Suprapubic skin (tissue), 4 donors: ENCODE results near the gene MBP. TPM values are rescaled to one million over a fixed set of nuclear protein-coding genes. Genes with fewer than 3 reads are reported as not detected.

Experiments
- DNase-seq, 2 donors: peaks; one replicate each; pipeline ENCODE4 v3.0.0-alpha.2; 2019; ENCODE audit warnings: low spot score in 2 of 2
- H3K27ac ChIP-seq: fragments of 200-600 bp; sonication (generic); one replicate; pipeline ENCODE4 v1.5.1; 2019
- H3K27me3 ChIP-seq: fragments of 200-600 bp; sonication (generic); one replicate; pipeline ENCODE4 v1.5.1; 2019
- H3K36me3 ChIP-seq: fragments of 200-600 bp; sonication (generic); one replicate; pipeline ENCODE4 v1.5.1; 2019
- H3K4me1 ChIP-seq: fragments of 200-600 bp; sonication (generic); one replicate; pipeline ENCODE4 v1.5.1; 2019
- H3K4me3 ChIP-seq: fragments of 200-600 bp; sonication (generic); one replicate; pipeline ENCODE4 v1.5.1; 2019; ENCODE audit warnings: mild to moderate bottlenecking
- H3K9me3 ChIP-seq: fragments of 200-600 bp; sonication (generic); one replicate; pipeline ENCODE4 v1.5.1; 2019
- EP300 ChIP-seq: sonication (generic); formaldehyde crosslinking; IDR thresholded peaks from one replicate; pipeline ENCODE4 v1.6.1; 2017; ENCODE audit warnings: antibody characterized with exemption
- POLR2A ChIP-seq, 2 donors: fragments of 450-650 bp; IDR thresholded peaks; one replicate each; pipeline ENCODE4 v1.6.1; 2017; ENCODE audit warnings: antibody characterized with exemption in 2 of 2, mild to moderate bottlenecking in 2 of 2, moderate library complexity in 2 of 2
- POLR2AphosphoS5 ChIP-seq, 3 donors: sonication (generic); formaldehyde crosslinking; IDR thresholded peaks; one replicate each; pipeline ENCODE4 v1.6.1; 2017; ENCODE audit warnings: antibody characterized with exemption in 3 of 3
- WGBS: methylation state at CpG from one replicate; pipeline ENCODE4 v1.1.5; 2018; 5-methylcytosine and 5-hydroxymethylcytosine counted together
- total RNA-seq, 4 donors: library from RNA; depleted of rRNA; stranded (reverse); fragments of >200 nt; gene quantifications; one replicate each; pipeline ENCODE4 v1.1.0, GENCODE V29; 2016
- TF ChIP-seq, protein P1 (sequence below), 2 donors: fragments of 200-600 bp in 1 of 2; fragments of 450-650 bp in 1 of 2; sonication (generic) in 1 of 2; IDR thresholded peaks; one replicate each; pipeline ENCODE4 v1.5.1; 2016 to 2019; ENCODE audit warnings: antibody characterized with exemption in 2 of 2, mild to moderate bottlenecking in 1 of 2, moderate library complexity in 1 of 2

MBP gene
- total RNA-seq, 4 donors from 2014 or later = 37.0 to 100 (median 69.3) TPM

- DNase-seq = no peak
- Histone ChIP-seq H3K4me3 (no peak overlapping the region), H3K27me3 (no peaks in the 10 kb centered on the region), H3K4me1 (peaks cover 37% of the 10 kb centered on the region), H3K9me3 (no peaks in the 10 kb centered on the region), H3K27ac (peak overlapping the region; percentile 75), H3K36me3 (peaks cover 20% of the 10 kb centered on the region)
- 80% methylated on average over 12 of the region's 12 CpGs for WGBS
- TF ChIP-seq, protein P1, sequence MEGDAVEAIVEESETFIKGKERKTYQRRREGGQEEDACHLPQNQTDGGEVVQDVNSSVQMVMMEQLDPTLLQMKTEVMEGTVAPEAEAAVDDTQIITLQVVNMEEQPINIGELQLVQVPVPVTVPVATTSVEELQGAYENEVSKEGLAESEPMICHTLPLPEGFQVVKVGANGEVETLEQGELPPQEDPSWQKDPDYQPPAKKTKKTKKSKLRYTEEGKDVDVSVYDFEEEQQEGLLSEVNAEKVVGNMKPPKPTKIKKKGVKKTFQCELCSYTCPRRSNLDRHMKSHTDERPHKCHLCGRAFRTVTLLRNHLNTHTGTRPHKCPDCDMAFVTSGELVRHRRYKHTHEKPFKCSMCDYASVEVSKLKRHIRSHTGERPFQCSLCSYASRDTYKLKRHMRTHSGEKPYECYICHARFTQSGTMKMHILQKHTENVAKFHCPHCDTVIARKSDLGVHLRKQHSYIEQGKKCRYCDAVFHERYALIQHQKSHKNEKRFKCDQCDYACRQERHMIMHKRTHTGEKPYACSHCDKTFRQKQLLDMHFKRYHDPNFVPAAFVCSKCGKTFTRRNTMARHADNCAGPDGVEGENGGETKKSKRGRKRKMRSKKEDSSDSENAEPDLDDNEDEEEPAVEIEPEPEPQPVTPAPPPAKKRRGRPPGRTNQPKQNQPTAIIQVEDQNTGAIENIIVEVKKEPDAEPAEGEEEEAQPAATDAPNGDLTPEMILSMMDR (IDR thresholded peaks at IDR 0.05) = no peak
- no peak for TF ChIP-seq POLR2A (IDR thresholded peaks at IDR 0.05)
- TF ChIP-seq EP300 = no peak
- TF ChIP-seq POLR2AphosphoS5 (IDR thresholded peaks at IDR 0.05) = no peak
Measured at GRCh38 chr18:77062518-77063003, 70.0 kb downstream of the MBP start.

GRCh38 chr18:77061946-77062517, 70.6 kb downstream of the MBP start:
- Histone ChIP-seq H3K9me3 (no peaks in the 10 kb centered on the region), H3K4me1 (peaks cover 32% of the 10 kb centered on the region), H3K27ac (peak overlapping the region; percentile 39), H3K36me3 (peaks cover 20% of the 10 kb centered on the region), H3K4me3 (no peak overlapping the region), H3K27me3 (no peaks in the 10 kb centered on the region)
- WGBS = 76% methylated on average over 15 of the region's 15 CpGs
- TF ChIP-seq POLR2A (IDR thresholded peaks at IDR 0.05) (no peak), POLR2AphosphoS5 (IDR thresholded peaks at IDR 0.05) (no peak), EP300 (no peak)
- TF ChIP-seq, protein P1 (IDR thresholded peaks at IDR 0.05) = no peak
- DNase-seq = no peak

- DNase-seq = no peak
- H3K4me1 ChIP-seq = peaks cover 32% of the 10 kb centered on the region
- peak overlapping the region; percentile 39 for H3K27ac ChIP-seq
Measured at GRCh38 chr18:77061281-77061945, 71.2 kb downstream of the MBP start.

DNA sequence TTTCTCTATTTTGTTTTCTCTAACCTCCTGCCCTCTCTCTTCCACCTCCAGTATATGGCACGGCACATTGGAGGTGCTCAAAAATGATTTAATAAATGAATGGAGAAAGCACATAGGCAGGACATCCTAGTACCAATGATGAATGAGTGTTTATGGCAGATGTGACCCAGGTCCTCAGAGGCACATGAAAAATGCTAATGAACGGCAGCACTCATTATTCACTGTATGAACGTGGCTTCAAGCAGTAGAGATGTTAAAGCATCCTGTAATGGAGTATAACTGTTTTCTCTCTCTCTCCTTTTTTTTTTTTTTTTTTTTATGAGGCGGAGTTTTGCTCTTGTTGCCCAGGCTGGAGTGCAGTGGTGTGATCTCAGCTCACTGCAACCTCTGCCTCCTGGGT, 72.4 kb downstream of the MBP start:
- TF ChIP-seq, protein P1 (IDR thresholded peaks at IDR 0.05) = no peak
- no peak for TF ChIP-seq EP300
- TF ChIP-seq POLR2A (IDR thresholded peaks at IDR 0.05) = no peak
- no peak for TF ChIP-seq POLR2AphosphoS5 (IDR thresholded peaks at IDR 0.05)
- Histone ChIP-seq H3K27me3 (no peaks in the 10 kb centered on the region), H3K36me3 (peaks cover 15% of the 10 kb centered on the region), H3K27ac (no peak overlapping the region), H3K9me3 (no peaks in the 10 kb centered on the region), H3K4me3 (no peak overlapping the region), H3K4me1 (peaks cover 32% of the 10 kb centered on the region)
- WGBS = 90% methylated on average over 4 of the region's 4 CpGs
- no peak for DNase-seq

More at GRCh38 chr18:77061281-77061945, 71.2 kb downstream of the MBP start:
- H3K4me3 ChIP-seq = no peak overlapping the region
- no peaks in the 10 kb centered on the region for H3K27me3 ChIP-seq
- TF ChIP-seq EP300 = no peak
- TF ChIP-seq, protein P1 (IDR thresholded peaks at IDR 0.05) = no peak
- H3K9me3 ChIP-seq = no peaks in the 10 kb centered on the region
- H3K36me3 ChIP-seq = peaks cover 20% of the 10 kb centered on the region
- 78% methylated on average over 6 of the region's 6 CpGs for WGBS

DNA sequence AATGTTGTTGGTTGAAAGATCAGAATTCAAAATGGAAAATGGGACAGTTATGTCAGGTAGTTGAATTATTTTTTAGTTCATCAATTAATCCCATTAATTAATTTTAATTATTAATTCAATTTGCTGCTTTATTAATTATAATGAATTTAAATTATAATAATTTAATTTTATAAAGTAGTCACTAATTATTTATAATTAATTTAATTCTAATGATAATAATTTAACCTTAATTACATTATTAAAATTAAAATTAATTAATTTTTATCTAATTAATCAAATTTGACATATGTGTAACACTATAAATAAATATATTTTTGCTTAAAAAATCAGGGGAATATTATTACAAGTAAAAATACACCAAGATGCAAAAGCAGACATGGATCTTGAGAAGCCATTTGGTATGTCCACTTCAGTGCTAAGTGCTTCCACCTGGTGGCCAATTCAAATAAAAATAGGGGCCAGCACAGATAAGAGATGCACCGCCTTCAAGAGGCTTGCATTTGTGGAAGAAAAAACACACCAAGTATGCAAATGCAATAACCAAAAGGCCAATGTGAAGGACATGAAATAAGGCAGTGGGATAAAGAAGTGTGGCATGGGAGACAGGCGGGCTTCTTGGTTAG, 73.2 kb downstream of the MBP start:
- 91% methylated on average over 2 of the region's 2 CpGs for WGBS
- no peaks in the 10 kb centered on the region for H3K27me3 ChIP-seq
- peaks cover 32% of the 10 kb centered on the region for H3K4me1 ChIP-seq
- H3K36me3 ChIP-seq = peaks cover 10% of the 10 kb centered on the region
- no peak for DNase-seq
- no peak overlapping the region for H3K4me3 ChIP-seq
- TF ChIP-seq EP300 (no peak), POLR2AphosphoS5 (IDR thresholded peaks at IDR 0.05) (no peak), POLR2A (IDR thresholded peaks at IDR 0.05) (no peak)
- TF ChIP-seq, protein P1 (IDR thresholded peaks at IDR 0.05) = peak; percentile 40 to 47
- H3K9me3 ChIP-seq = no peaks in the 10 kb centered on the region
- no peak overlapping the region for H3K27ac ChIP-seq
